ENCODE data around the gene FREM2.

Gene FREM2

DNA sequence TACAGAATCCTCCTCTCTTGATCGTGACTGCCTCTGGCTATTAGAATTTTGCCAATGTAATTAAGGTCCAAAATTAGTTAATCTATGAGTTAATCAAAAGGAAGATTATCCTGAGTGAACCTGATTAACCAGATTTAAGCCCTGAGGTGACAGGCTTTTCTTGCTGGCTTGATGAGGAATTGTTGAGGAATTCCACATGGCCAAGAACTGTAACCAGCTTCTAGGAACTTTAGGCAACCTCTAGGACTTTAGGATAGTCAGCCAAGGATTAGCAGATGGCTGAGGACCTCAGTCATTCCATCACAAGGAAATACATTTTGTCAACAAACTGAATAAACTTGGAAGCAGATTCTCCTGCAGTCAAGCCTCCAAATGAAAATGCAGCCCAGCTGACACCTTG, 219.0 kb downstream of the FREM2 start:
- DNase-seq: no peak

DNA sequence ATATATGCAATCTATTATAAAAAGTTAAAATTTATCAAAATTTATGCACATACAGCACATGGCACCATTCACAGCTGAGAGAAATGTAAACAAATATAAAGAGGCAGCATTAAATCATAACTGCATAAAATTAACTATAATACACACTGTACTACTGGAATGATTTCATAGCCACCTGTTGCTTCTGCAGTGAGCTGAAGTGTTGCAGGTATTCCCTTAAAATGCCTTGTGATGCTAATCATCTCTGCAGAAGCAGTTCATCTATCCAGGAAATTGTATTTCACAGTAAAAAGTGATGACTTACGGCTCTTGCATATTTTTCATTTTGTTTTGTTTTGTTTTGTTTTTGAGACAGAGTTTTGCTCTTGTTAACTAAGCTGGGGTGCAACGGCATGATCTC, 221.7 kb downstream of the FREM2 start:
- DNase-seq: no peak

DNA sequence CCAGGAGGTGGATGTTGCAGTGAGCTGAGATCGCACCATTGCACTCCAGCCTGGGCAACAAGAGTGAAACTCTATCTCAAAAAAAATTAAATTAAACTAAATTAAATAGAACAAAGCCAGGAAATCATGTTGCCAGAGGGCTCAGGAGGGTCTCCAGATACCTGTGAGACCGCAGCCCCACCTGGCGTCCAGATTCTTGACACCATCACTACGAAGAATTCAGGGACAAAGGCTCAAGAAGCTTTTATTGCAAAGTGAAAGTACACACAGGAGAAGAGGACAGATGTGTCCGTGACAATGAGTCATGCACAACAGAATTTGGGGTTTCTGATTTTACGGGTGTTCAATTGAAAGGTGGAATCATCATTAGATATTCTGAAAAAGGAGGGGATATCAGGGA, 227.2 kb downstream of the FREM2 start:
- DNase-seq: peak in 1 of 2 experiments; percentile 4

DNA sequence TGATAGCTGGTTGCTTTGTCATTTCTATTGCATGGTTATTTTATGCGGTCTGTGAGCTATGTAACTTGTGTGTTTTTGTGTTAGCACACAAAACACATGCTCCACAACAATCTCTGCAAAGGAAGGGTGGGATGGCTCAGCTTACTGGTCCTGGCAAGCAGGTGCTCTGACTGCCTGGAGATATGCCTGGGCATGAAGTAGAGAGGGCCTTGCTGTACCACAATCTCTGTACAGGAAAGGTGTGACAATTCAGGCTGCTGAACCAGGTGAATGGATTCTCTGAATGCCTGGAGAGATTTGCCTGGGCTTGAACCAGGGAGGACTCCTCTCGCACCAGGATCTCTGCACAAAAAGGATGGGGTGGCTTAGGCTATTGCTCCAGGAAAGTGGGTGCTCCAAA, 234.2 kb downstream of the FREM2 start:
- no peak for DNase-seq

DNA sequence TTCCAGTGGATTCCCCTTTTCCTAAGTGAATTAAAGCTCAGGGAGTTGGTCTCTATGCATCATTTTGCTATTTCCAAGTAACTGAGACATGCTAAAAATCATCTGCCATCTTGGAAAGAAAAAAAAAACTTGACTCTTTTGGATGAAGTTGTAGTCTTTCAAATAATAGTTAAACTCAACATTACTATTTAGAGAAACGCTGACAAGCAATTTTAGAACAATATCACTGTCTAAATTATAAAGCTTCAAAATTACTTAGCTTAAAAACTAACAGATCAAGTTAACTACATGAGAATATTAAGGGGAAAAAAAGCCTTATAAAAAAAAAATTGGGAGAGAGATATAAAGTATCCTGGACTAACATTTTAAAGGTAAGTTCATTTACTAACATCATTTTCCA, 235.3 kb downstream of the FREM2 start:
- DNase-seq: no peak

DNA sequence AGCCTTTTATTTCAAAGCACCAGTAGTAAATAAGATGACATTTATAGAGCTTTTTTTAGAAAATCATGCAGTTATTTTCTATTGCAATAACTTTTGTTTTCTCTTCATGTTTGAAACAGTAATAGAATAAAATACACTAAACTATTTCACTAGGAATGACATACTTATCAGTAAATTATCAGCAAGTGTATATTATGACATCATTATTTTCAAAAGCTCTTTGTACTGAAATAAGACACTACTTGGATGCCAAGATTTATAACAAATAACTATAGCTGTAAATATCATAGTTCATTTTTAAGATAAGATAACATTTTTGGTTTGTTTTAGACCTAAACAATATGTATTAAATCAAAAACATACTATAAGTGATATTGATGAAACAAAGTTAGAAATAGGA, 246.9 kb downstream of the FREM2 start:
- no peak for DNase-seq
